Mesodermal cell (in vitro differentiated cells): ENCODE measurements around the gene CTSZ.

Experiments used
- H3K27ac ChIP-seq: 2 replicates; pipeline ENCODE4 v1.7.0; 2013; ENCODE audit warnings: mild to moderate bottlenecking, low read depth, low read length, moderate library complexity; ENCODE audit not compliant: severe bottlenecking
- H3K36me3 ChIP-seq: 2 replicates; pipeline ENCODE4 v1.7.1; 2013; ENCODE audit warnings: mild to moderate bottlenecking, low read length, moderate library complexity; ENCODE audit not compliant: control insufficient read depth, insufficient read depth
- H3K4me1 ChIP-seq: one replicate; pipeline ENCODE4 v1.7.1; 2013; ENCODE audit warnings: mild to moderate bottlenecking, low read length; ENCODE audit not compliant: insufficient read depth, control insufficient read depth, poor library complexity, severe bottlenecking
- H3K4me3 ChIP-seq: 2 replicates; pipeline ENCODE4 v1.7.0; 2013; ENCODE audit warnings: low read length, control low read depth, mild to moderate bottlenecking; ENCODE audit not compliant: insufficient read depth, poor library complexity, severe bottlenecking; ENCODE audit errors: extremely low read depth
- H3K9me3 ChIP-seq: 2 replicates; pipeline ENCODE4 v1.7.1; 2013; ENCODE audit warnings: mild to moderate bottlenecking, low read length, moderate library complexity; ENCODE audit not compliant: control insufficient read depth
- whole genome bisulfite sequencing, 2 experiments: methylation state at CpG; one replicate each; pipeline ENCODE4 v1.1.5; 2013; ENCODE audit warnings: missing lambda C conversion rate in 2 of 2; ENCODE audit not compliant: insufficient coverage in 2 of 2; 5-methylcytosine and 5-hydroxymethylcytosine counted together

The CTSZ gene

DNA sequence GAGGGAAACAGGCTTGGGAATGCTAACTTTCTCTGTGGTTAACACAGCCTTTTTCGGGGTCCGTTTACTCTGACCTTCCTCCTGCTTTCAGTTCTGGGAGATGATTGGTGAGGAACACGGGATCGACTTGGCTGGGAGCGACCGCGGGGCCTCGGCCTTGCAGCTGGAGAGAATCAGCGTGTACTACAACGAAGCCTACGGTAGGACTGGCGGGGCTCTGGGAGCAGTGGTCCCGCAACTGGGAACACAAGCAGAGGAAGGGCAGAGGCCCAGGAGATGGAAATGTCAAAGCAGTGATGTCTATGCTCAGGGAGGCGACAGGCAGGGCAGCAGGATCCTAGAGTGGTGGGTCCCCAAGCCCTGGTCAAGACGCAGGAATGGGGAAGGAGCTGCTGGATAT lies 15.7 kb upstream of the CTSZ start:
- Histone ChIP-seq H3K36me3 (peaks cover 58% of the 10 kb centered on the region), H3K27ac (no peak overlapping the region), H3K4me3 (no peak overlapping the region), H3K9me3 (no peaks in the 10 kb centered on the region), H3K4me1 (peaks cover 5% of the 10 kb centered on the region)
- WGBS, 2 experiments = 95 to 96% methylated on average over 12 to 15 of the region's 15 CpGs

GRCh38 chr20:59020938-59021551 lies 14.0 kb upstream of the CTSZ start:
- WGBS, 2 experiments = 23% methylated on average over 2 of the region's 5 CpGs; no CpG with 5 or more reads in 1 of the 2 experiments
- Histone ChIP-seq H3K4me3 (no peak overlapping the region), H3K27ac (peak overlapping the region; percentile 38), H3K36me3 (peaks cover 42% of the 10 kb centered on the region), H3K9me3 (no peaks in the 10 kb centered on the region), H3K4me1 (peaks cover 5% of the 10 kb centered on the region)

DNA sequence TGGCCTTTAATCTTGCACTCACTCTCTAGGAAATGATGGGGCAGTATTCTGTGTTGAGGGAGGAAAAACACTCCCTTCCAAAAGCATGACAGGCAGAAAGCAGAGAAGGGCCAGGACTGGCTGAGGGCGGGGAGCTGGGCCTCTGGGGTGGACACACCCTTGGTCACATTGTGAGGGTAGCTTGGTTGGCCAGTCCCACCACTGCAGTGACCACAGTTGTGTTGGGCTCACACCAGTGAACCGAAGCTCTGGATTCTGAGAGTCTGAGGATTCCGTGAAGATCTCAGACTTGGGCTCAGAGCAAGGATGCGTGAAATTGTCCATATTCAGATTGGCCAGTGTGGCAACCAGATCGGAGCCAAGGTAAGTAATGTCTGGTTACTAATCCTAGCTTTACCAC lies 12.2 kb upstream of the CTSZ start, which contains the start of gene TUBB1:
Gene TUBB1, plus strand, starts transcription at position 213 of the 400 bp plus-strand sequence. Its CDS starts 94 bp downstream, at position 307.
- Histone ChIP-seq H3K36me3 (peaks cover 24% of the 10 kb centered on the region), H3K4me1 (peaks cover 14% of the 10 kb centered on the region), H3K27ac (no peak within 1 kb of the TSS), H3K4me3 (no peak within 1 kb of the TSS), H3K9me3 (no peaks in the 10 kb centered on the region)
- WGBS, 2 experiments = 91 to 98% methylated on average over 4 to 5 of the region's 5 CpGs

GRCh38 chr20:59018817-59019216 lies 11.8 kb upstream of the CTSZ start:
- H3K27ac ChIP-seq = no peak overlapping the region
- no peaks in the 10 kb centered on the region for H3K9me3 ChIP-seq
- WGBS, 2 experiments = 95 to 100% methylated on average over 6 to 8 of the region's 10 CpGs
- H3K4me1 ChIP-seq = peaks cover 14% of the 10 kb centered on the region
- peaks cover 20% of the 10 kb centered on the region for H3K36me3 ChIP-seq
- no peak overlapping the region for H3K4me3 ChIP-seq

GRCh38 chr20:59017493-59018231 lies 10.6 kb upstream of the CTSZ start:
- H3K4me1 ChIP-seq = peaks cover 14% of the 10 kb centered on the region
- H3K36me3 ChIP-seq = peaks cover 9% of the 10 kb centered on the region
- no peak overlapping the region for H3K4me3 ChIP-seq
- no peaks in the 10 kb centered on the region for H3K9me3 ChIP-seq
- H3K27ac ChIP-seq = no peak overlapping the region
- 95 to 97% methylated on average over 11 to 14 of the region's 16 CpGs for WGBS, 2 experiments

DNA sequence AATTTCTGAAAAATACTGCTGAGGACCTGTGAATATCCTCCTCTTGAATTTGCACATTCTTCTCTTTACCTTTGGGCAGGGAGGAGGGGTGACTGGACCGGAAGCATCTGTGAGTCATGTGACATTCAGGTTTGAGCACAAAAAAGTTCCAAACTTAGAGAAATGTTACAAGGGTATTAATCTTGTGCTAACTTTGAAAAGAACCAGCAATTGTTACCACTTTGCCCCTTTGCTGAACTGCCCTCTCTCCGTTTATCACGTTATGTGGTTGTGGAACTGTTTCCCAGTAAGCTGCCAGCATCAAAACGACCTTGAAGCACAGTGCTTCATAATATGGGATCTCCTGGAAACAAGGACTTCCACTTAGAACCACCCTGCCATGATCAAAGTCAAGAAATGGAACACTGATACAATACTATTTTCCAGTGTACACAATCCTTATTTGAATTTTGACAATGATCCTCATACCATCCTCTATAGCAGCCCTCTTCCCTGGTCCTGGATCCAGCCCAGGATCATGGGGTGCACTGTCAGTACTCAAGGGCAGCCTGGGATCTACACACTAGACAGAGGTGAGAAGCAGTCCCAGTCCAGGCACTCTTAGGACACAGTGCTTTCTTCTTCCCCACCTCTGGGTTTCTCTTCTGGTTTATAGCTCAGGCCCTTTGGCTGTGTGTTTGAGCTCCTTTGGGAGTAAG lies 9.9 kb upstream of the CTSZ start:
- peaks cover 14% of the 10 kb centered on the region for H3K4me1 ChIP-seq

DNA sequence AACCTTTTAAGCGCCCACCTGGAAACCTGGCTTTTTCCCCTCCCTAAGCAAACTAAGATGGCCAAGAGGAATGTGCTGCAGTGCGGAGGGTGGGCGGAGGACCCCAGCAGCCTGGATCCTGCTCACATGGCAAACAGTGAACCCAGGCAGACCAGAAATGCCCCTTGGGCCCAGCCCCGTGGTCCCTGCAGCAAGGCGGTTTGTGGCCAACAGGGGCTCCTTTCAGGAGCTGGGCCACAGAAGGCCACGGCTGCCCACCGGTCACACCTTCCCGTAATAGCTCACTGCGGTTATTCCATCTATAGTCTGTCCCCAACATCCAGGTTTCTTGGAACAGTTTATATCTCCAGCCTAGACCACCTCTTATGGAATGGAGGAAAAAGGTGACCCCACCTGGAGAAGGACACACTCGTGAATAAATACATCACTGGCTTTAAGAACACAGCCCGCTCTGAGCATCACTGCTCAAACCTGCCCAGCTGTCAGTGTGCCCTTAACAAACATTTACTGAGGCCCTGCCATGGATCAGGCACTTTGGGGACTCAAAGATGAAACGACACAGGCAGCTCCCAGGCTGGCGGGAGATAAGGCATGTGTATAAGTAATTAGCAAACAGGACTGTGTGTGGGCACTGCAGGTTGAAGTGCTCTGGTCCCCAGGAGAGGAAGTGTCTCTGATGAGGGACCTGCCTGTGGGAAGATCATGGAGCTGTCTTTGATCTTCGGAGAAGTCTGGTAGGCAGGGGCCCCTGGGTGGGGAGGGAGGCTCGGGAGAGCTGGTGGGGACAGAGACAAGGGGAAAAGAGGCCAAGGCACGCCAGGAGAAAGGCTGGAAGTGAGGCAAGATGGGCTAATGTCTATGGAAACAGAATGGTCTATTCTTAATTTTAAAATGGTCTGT lies 9.0 kb upstream of the CTSZ start:
- Histone ChIP-seq H3K4me1 (peaks cover 15% of the 10 kb centered on the region), H3K27ac (no peak overlapping the region), H3K9me3 (no peaks in the 10 kb centered on the region), H3K36me3 (peaks cover 6% of the 10 kb centered on the region), H3K4me3 (no peak overlapping the region)
- WGBS, 2 experiments = 81 to 89% methylated on average over 9 to 12 of the region's 16 CpGs

More for the DNA sequence above, 9.9 kb upstream of the CTSZ start:
- no peaks in the 10 kb centered on the region for H3K9me3 ChIP-seq
- peaks cover 6% of the 10 kb centered on the region for H3K36me3 ChIP-seq
- WGBS, 2 experiments = 82 to 96% methylated on average over 2 to 4 of the region's 4 CpGs
- no peak overlapping the region for H3K27ac ChIP-seq
- H3K4me3 ChIP-seq = no peak overlapping the region

DNA sequence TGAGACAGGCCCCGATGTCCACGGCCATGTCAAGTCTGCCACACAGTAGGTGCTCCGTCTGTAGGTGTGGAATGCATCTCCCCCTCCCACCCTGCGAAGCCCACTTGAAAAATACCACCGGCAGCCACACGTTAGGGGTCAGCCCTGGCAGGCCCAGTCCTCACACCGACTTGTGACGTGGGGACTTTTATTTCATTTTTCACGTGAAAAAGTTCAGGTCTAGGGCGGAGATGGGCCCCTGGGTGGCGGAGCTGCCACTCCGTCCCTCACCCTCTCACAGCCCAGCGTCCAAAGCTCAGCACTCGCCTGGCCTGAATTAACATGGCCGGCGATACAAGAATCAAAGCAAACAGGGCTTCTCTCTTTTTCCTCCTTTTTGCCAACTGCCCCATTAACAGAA lies 8.4 kb upstream of the CTSZ start:
- Histone ChIP-seq H3K4me1 (peaks cover 18% of the 10 kb centered on the region), H3K9me3 (no peaks in the 10 kb centered on the region), H3K4me3 (no peak overlapping the region), H3K27ac (no peak overlapping the region), H3K36me3 (peaks cover 6% of the 10 kb centered on the region)
- 88 to 95% methylated on average over 14 of the region's 16 CpGs for WGBS, 2 experiments

- Histone ChIP-seq H3K4me1 (peaks cover 24% of the 10 kb centered on the region), H3K36me3 (peaks cover 6% of the 10 kb centered on the region), H3K4me3 (no peak overlapping the region), H3K9me3 (no peaks in the 10 kb centered on the region), H3K27ac (no peak overlapping the region)
- WGBS, 2 experiments = 89 to 97% methylated on average over 14 to 16 of the region's 17 CpGs
Observed at GRCh38 chr20:59014680-59015389, 7.8 kb upstream of the CTSZ start.
